ENCODE results near the gene GGA3.

- no peak for TF ChIP-seq POLR2A (IDR thresholded peaks at IDR 0.05)
- TF ChIP-seq CTCF (IDR thresholded peaks at IDR 0.05) = no peak
Measured at GRCh38 chr17:75249564-75249963, 11.8 kb downstream of the GGA3 start.
